ENCODE measurements around the gene PRDM15.

Gene PRDM15

DNA sequence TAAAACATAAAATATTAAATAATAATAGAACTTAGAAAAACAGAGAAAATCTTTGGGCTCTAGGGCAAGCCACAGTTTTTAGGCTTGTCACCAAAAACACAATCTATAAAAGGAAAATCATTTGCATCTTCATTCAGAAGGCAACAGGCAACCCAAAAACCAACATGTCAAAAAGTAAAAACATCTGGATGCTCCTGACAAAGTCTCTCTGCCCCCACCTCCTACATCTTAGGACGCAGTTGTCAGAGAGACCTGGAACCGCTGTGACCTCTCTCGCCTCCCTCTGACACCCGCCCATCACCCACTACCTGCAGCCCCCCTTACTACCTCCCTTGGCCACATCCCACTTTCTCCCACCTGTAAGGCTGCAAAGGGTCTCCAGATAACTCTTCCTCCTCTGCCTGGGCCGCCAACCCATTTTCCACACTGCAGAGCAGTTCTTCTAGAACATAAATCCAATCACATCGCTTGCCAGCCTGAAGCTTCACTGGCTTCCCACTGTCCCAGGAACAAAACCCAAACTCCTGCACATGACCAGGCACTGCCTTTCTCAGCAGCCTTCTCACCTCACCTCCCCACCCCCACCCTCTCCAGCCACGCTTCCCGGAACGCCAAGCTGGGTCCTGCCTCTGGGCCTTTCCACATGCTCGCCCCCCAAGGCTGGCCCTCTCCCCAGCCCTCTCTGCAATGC, 14.7 kb downstream of the PRDM15 start:
- DNase-seq, result no peak

DNA sequence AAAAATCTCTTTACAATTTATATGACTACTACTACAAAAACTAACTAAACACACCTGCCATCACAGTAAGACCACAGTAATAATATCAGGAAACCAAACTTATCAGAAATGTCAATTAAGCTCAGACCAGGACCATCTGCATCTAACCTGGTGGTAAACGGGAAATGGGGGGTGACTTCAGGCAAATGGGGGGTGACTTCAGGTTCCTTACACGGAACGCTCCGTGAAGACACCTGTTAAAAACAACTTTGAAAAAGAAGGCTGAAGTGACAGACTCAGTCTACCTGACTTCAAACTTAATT, 15.8 kb downstream of the PRDM15 start:
- DNase-seq, result no peak

DNA sequence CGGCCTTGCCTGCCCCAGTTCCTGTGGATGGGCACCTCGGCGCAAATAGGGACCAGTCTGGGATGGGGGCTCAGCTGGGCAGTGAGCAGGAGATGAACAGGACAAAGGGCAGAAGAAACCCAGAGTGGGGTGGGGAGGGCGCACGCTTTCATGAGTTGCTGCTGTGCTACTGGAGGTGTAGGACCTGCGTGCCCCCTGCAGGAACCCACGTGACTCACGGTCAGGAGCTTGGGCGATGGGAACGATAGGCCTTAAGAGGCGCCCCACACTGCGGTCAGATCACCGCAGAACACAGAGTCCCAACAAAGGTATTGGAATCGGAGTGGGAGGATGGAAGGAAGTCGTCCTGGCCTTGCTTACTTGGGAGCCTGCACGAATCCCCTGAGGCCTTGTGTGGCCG, 17.2 kb downstream of the PRDM15 start:
- DNase-seq, result no peak

DNA sequence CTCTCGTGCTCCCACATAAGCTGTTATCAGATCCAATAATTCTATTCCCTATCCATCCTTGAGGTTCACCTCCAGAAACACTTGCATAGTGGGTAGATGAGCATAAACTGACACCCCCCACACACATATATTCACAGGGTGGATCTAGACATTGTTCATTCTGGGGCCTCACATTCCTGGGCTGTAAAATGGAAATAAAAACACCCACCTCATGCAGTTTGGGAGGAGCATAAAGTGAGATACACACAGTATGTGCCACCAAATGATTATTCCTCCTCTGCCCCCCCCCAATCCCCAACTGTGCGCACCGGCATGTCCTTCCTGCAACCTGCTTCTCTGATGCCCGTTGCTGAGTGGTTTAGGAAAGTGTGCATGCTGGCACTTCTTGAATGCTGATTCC, 17.9 kb downstream of the PRDM15 start:
- no peak for DNase-seq

DNA sequence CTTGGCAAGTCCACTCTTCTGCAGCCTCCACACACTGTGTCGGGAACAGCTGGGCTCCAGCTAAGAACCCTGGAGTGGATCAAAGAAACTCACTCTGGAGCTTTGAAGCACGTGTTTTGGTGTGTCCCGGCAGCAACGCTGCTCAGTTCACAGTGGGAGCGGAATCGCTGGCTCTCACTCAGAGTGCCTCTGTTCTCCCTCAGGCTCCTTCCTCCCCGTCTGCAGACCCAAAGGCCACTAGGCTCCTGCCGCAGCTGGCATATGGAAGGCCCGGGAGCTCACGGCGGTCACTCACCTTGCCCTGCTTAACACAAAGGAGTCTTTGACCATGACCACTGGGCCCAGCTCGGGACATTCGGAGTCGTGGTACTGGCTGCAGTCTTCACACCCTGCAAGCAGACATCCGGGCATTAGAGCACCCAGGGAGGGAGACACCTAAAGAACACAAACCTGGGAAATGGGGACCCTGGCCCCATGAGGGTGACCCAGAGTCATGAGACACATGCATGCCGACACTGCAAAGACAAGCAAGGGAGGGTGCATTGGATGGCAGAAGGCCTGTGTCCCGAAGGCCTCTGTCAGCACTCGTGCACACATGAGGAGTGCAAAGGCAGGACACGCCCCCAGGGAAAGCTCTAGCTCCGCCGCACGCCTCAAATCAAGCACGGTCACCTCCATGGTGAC, 19.7 kb downstream of the PRDM15 start:
- DNase-seq, result no peak

DNA sequence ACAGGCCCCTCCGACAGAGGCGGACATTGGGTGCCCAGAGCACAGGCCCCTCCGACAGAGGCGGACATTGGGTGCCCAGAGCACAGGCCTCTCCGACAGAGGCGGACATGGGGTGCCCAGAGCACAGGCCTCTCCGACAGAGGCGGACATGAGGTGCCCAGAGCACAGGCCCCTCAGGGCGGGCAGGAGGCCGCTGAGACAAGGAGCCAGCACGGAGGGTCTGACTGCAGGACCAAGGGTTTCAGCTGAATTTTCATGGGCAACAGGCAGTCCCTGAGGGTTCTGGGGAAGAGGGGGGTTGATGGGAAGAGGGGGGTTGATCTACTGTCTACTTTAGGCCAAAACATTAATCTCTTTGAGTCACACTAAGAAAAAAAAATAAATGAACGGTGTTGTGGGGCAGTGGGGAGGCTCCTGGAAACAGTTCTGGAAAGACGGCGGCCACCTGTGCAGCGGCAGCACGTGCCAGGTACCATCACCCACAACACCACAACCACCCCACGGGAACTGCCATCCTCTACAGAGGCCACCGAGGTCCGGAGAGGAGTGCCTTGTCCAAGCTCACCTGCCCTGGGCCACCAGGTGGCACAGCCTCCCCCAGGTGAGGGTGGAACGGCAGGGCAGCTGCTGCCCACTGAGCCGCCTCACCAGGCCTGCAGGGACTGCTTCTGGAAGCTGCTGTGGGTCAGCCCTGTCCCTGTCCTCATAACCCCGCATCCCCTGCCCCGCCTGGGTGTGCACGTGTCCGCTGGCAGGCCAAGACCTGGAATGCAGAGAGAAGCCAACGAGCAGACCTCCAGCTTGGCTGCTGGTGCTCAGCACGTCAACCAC, 20.5 kb downstream of the PRDM15 start:
- no peak for DNase-seq

DNA sequence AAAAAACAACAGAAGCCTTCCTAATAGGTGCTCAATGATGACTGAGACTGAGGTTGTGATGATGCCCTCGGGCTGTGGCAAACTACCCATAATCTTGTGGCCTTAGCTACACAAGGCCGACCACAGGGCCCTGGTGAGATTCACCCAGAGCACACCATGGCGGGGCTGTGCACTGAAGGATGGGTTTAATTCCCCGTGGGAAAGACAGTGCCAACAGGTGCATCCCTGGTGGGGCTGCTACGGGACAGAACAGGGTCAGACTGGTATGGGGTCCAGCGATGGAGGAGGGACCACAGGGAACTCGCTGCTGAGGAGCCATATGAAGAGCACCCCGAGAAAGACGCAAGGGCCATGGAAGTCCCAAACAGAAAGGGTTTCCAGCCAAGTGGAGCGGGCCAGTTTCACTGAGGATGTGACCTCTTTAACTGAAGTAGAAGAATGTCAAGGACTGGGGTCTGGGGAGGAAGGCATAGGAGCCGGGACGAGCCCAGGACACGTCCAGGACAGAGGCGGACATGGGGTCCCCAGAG, 21.3 kb downstream of the PRDM15 start:
- DNase-seq, result no peak

DNA sequence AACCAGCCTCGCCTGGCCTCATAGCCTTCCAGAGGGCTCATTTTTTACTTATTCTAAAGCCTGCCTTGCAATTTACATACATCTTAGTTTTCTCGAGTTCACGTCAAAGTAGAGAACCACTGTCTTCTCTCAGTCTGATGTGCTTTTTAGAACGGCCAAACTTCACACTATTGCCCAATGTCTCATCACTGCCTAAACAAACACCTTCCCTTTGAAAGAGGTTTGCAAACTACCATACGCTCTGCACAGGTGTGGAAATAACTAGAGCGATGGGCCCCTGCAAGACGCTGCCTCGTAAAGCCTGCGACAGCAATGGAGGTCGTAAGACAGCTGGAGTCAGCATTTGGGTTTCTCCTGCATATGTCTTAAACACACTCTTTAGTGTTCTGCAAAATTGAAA, 22.6 kb downstream of the PRDM15 start:
- DNase-seq, result no peak

DNA sequence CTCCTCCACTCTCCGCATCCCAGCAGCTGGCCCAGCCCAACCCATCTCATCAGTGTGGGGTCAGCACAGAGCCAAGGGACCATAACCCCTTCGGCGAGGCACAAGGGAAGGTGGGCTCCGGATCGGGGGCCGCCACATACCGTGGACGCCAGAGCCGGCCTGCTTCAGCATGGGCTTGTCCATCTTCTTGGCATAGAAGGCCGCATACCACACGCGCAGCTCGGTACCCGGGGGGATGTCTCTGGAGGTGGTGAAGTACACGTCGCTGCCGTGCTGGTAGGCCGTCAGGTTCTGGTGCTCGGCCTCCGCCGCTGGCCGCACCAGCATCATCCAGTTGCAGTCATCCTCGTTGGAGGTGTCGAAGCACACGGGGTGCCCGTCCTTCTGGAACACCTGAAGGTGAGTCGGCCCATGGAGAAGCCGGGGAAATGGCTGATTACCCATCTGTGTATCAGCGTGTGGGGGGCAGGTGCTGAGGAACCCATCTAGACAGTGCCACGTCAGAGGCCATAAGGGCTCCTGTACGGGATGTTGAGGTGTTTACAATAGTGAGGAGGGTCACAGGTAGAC, 24.6 kb downstream of the PRDM15 start:
- DNase-seq, result no peak

DNA sequence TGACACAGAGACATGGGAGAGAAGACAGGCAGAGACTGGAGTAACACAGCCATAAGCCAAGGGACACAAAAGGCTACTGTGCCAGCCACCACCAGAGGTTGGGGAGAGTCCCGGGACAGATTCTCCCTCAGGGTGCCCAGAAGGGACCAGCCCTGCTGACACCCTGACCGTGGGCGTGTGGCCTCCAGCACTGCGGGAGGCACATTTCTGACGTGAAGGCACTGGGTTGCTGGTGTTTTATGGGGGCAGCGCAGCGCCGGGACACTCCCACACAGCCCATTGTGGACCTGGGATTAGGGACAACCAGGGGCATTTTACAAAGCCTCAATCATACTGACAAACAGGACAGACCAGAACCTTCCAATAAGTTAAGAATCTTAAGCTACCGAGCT, 26.2 kb downstream of the PRDM15 start:
- DNase-seq, result no peak

DNA sequence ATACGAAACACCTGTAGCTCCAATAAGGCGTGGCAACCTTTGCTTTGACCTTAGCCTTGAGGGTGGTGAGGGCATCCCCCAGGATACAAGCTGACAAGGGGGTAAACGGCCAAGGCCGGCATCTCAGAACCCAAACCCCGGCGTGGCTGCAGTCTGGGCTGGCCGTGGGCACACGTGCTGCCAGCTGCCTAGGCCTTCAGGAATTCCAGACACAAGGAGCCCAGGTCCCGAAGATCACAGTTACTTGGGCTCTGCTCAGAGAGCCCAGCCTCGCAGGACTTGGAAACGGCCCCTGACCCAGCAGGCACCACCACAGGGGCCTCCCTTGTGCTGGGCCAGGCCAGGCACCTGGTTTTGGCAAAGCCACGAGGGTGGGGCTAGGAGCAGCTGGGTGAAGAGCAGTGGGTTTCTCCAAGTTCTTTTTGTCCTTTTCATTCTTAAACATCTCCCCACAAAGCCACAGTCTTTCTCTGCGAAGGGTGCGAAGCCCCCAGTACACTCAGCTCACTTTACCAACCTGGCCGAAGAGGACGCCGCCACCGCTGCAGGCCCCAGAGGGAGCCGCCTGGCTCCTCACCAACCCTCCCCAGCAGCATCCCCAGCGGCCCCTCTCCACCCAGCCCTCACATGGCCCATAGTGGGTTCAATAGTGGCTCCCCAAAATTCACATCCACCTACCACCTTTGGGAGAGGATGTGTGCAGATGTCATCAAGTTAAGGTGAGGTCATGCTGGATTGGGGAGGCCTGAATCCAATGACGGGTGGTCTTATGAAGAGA, 26.8 kb downstream of the PRDM15 start:
- DNase-seq, result no peak

DNA sequence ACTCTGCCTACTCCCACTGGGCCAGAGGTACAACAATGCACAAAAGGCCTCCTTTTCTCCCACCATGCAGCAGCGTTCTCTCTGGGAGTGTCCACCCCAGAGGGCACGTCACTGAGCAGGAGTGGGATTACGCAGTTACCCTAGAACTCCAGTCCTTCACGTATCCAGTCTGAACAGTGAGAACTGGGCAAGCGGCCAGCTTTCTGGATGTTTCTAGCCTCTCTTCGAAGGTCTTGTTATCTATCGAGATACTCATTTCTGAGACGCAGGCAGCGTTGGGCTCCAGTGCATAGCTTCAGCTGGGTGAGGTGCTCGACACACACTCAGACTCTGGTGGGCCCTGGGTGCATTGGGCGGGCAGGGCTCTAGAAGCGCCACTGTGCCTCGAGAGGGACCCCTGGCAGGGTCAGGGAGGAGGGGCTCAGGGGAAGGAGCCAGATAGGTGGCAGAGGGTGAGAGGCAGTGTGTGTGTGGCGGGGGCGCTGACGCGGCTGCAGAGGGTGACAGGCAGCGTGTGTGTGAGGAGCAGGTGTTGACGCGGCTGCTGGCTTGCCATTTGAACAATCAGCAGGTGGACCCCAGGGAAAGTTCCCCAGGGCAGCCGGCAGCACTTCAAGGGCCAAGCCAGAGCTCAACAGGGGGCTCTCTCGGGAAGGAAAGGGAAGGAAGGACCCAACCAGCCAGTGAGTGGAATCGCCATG, 27.9 kb downstream of the PRDM15 start:
- no peak for DNase-seq

DNA sequence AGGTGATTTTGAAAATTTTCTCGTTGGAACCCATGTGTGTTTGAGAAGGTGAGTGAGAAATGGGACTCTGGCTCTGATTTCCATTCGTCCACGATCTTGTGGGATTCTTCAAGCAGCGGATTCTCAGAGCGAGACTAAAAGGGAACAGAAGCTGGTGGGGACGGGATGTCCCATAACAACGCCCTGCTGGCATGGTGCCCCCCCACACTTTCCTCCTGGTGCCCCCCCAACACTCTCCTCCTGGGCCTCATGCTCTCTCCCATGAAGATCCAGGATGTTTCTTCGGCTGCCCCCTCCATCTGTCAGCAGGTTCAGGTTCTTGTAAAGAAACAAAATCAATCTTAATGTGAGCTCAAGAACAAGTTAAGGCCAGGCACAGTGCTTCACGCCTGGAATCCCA, 29.1 kb downstream of the PRDM15 start:
- no peak for DNase-seq

DNA sequence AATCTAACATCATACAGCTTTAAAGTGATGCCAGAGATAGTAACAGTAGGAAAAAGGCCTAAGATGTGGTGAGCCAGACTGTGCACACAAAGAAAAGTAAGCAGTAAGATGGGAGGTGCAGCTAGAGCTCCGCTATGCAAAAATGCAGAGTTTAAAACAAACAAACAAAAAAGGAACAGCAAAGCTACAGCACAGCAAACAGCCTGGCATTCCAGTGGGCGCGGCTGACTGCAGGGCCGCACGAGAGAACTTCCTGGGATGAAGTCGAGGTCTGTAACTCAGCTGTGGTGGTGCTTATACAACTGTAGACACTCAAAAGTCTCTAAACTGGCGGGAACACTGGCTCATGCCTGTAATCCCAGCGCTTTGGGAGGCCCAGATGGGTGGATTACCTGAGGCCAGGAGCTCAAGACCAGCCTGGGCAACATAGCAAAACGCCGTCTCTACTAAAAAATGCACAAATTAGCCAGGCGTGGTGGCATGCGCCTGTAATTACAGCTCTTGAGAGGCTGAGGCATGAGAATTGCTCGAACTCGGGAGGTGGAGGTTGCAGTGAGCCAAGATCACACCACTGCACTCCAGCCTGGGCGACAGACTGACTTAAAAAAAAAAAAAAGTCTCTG, 30.1 kb downstream of the PRDM15 start:
- no peak for DNase-seq

DNA sequence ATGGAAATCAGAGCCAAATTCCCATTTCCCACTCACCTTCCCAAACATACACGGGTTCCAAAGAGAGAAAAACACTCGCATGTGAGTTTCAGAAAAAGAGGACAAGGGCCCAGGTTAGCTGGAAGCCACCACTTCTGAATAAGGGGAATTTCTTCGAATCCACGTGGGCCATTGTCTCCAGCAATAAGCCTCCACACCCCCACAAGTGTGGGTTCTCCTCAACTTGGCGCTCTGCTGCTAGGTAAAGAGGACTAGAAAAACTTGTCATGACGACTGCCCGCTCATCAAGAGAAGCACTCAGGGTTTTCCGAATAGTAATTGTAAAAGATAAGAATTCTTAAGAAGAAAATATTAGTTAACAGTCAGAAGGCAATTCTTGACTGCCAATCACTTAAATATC, 30.6 kb downstream of the PRDM15 start:
- DNase-seq, result no peak

DNA sequence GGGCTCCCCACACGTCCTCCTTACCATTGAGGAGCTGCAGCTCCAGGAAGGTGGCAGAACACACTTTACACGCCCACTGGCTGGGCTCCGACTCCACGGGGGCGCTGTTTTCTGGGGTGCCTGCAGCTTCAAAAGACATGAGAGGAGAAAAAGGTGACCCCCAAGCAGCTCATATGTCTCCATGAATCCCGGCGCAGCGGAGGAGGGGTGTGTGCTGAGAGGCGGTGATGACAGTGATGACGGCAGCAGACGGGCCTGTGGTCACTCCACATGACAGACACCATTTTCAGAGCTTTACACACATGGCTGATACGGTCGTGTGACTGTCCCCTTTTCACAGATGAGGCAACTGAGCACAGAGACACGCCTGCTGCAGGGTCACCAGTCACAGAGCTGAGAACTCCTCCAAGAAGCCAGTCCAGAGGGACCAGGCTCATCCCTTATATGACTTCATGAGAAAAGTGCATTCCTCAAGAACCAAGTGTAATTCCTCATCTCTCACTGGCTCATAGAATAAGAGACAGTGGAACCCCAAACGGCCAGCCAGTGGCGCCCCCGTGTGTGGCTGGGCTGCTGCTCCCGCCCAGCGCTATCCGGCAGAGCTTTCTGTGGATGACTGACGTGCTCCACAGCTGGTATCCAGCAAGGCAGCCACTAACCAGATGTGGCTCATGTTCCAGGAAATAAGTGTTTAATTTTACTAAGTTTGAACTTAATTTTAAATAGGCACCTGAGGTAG, 31.9 kb downstream of the PRDM15 start:
- DNase-seq, result no peak

DNA sequence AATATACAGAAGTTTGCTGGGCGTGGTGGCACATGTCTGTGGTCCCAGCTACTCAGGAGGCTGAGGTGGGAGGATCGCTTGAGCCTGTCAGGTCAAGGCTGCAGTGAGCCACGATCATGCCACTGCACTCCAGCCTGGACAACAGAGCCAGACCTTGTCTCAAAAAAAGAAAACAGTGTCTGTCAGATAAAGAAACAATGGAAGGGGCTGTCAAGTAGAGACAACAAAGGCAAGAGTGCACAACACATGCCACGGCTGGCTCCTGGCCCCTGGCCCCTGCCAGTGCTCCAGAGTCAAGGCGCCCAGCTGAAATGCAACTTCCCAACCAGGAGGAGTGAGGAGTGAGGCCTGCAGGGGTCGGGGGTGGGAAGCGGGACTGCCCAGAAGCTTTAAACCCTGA, 32.6 kb downstream of the PRDM15 start:
- DNase-seq, result no peak

DNA sequence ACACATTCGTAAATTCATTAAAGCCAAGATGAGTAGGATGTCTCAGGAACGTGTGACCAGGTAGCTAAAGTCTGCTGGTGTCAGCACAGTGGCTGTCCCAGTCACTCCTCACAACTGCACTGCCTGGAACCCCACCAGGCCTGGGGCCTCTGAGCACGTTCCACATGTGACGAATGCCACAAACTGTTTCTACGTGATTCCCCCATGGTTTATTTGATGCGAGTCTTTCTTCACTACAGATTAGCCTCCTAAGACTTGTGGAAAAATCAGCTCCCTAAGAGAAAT, 33.2 kb downstream of the PRDM15 start:
- DNase-seq, result no peak

DNA sequence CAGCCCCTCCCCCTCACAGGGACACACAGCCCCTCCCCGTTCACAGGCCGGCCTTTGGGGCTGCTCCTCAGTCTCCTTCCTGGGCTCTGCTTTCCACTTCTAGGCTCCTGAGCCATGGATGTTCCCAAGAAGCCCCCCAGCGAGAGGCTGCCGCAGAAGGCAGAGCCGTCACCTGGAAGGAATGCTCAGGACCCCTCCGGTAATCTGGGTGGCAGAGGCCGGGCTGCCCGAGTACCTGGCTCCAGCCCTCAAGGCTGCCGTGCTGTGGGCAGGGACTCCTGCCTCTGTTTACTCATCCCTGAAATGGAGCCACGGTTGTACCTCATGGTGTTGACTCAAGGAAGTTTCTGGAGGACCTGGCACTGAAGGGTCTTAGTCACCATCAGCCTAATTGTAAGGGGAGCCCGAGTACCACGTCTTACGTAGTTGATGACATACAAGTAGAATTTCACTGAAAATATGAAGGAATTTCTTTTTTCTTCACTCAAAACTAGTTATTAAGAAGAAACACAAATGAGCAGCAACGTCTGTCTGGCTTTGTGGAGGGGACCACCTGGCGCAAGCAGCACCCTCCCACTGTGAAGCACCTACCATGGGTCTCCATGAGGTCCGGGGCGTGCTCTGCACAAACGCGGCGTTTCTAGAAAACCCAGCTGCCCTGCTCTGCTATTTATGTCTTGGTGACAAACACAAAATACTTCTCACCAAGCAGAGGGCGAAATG, 33.7 kb downstream of the PRDM15 start:
- DNase-seq, result no peak
